Esophagus muscularis mucosa (tissue), 4 donors: ENCODE results near the gene SUPT4H1. TPM values are rescaled to one million over a fixed set of nuclear protein-coding genes. Genes with fewer than 3 reads are reported as not detected.

Experiments
- DNase-seq: peaks from one replicate; pipeline ENCODE4 v3.0.0-alpha.2; 2017; ENCODE audit errors: extremely low spot score
- H3K27ac ChIP-seq, 4 donors: fragments of 200-600 bp; sonication (generic); replicated peaks in 1 of 4; 1 replicate in 3 of 4; 2 replicates in 1 of 4; pipeline ENCODE4 v1.5.1; 2016 to 2019; ENCODE audit warnings: mild to moderate bottlenecking in 1 of 4
- H3K27me3 ChIP-seq, 4 donors: fragments of 200-600 bp; sonication (generic); one replicate each; pipeline versions ENCODE4 v1.5.1 to v1.6.0; 2016 to 2019
- H3K36me3 ChIP-seq, 4 donors: fragments of 200-600 bp; sonication (generic); one replicate each; pipeline ENCODE4 v1.5.1; 2016 to 2019
- H3K4me1 ChIP-seq, 4 donors: fragments of 200-600 bp; sonication (generic); one replicate each; pipeline ENCODE4 v1.5.1; 2016 to 2019
- H3K4me3 ChIP-seq, 4 donors: fragments of 200-600 bp; sonication (generic); 1 replicate in 2 of 4; 2 replicates in 2 of 4; pipeline ENCODE4 v1.5.1; 2016 to 2019; ENCODE audit warnings: mild to moderate bottlenecking in 4 of 4, moderate library complexity in 1 of 4
- H3K9me3 ChIP-seq, 4 donors: fragments of 200-600 bp; sonication (generic); 1 replicate in 3 of 4; 2 replicates in 1 of 4; pipeline ENCODE4 v1.5.1; 2016 to 2019
- EP300 ChIP-seq: sonication (generic); formaldehyde crosslinking; IDR thresholded peaks from one replicate; pipeline ENCODE4 v1.6.1; 2017; ENCODE audit warnings: antibody characterized with exemption
- POLR2A ChIP-seq: fragments of 450-650 bp; IDR thresholded peaks from one replicate; pipeline ENCODE4 v1.6.1; 2017; ENCODE audit warnings: antibody characterized with exemption, moderate library complexity, mild to moderate bottlenecking, low read depth
- POLR2AphosphoS5 ChIP-seq, 2 donors: sonication (generic); formaldehyde crosslinking; IDR thresholded peaks; one replicate each; pipeline ENCODE4 v1.6.1; 2017; ENCODE audit warnings: antibody characterized with exemption in 2 of 2
- WGBS: methylation state at CpG from one replicate; pipeline ENCODE4 v1.1.5; 2018; 5-methylcytosine and 5-hydroxymethylcytosine counted together
- intact Hi-C: fragments of 100-400 bp; cut with DNase I; formaldehyde crosslinking; loops from one replicate; pipeline ENCODE4 v1.15.1; 2023
- total RNA-seq, 4 donors: library from RNA; depleted of rRNA; stranded (reverse); fragments of >200 nt; gene quantifications; one replicate each; pipeline versions ENCODE4 v1.1.0 to v1.2.1, GENCODE V29; 2016
- TF ChIP-seq, protein P1 (sequence below), 3 experiments: fragments of 200-600 bp in 2 of 3; fragments of 450-650 bp in 1 of 3; sonication (generic) in 2 of 3; IDR thresholded peaks; one replicate each; pipeline ENCODE4 v1.5.1; 2017 to 2019; ENCODE audit warnings: antibody characterized with exemption in 3 of 3, mild to moderate bottlenecking in 2 of 3, moderate library complexity in 1 of 3

The SUPT4H1 gene
- total RNA-seq, 4 donors from 2014 or later, result 35.3 to 59.6 (median 47.0) TPM

DNA sequence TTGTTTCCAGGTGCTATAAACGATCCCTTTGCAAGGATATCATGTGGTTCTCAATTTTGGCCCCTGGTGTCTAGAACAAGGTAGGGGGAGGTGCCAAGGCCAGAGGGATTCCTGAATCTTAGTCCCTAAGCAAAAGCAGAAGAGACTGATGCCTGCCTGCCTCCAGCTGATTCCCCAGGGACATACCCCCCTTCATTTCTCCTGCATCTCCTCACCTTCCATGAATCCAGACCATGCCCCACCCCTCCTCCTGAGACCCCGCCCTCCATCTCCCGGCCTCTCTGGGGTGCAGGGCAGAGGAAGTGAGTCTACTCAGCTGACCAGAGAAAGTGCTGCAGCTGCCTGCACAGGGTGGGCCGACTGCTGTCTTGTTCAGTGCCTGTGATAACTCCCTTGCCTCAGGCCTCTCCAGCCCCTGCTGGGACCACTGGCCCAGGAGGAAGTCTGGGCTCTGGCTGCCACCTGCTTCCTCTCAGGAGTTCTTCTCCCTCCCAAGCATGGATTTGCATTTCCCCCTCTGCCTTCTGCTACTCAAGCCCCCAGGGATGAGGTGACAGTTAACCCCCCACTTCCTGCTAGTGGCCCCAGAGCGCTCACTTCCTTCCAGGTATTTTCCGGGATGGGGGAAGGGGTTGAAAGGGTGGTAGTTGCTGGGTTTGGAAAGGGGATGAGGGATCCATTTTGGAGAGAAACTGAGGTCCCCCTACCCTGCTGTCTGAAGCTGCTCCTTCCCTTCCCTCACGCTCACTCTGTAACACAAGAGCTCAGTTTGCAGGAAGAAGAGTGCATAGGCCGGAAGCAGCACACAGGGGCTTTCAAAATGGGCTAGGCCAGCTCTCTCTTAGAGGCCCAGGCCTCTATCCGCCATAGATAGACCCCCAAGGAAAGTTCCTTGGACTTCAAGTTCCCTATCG, 12.9 kb downstream of the SUPT4H1 start:
- Histone ChIP-seq H3K27ac (peak overlapping the region; percentile 71 to 84 (median 74)), H3K36me3 (peaks cover 0 to 11% (median 7%) of the 10 kb centered on the region in 4 donors), H3K4me3 (peak overlapping the region; percentile 6 to 26 (median 12)), H3K27me3 (peaks cover 0 to 11% (median 2%) of the 10 kb centered on the region in 4 donors), H3K9me3 (no peaks in the 10 kb centered on the region), H3K4me1 (peaks cover 6 to 53% (median 44%) of the 10 kb centered on the region in 4 donors)
- TF ChIP-seq, protein P1, sequence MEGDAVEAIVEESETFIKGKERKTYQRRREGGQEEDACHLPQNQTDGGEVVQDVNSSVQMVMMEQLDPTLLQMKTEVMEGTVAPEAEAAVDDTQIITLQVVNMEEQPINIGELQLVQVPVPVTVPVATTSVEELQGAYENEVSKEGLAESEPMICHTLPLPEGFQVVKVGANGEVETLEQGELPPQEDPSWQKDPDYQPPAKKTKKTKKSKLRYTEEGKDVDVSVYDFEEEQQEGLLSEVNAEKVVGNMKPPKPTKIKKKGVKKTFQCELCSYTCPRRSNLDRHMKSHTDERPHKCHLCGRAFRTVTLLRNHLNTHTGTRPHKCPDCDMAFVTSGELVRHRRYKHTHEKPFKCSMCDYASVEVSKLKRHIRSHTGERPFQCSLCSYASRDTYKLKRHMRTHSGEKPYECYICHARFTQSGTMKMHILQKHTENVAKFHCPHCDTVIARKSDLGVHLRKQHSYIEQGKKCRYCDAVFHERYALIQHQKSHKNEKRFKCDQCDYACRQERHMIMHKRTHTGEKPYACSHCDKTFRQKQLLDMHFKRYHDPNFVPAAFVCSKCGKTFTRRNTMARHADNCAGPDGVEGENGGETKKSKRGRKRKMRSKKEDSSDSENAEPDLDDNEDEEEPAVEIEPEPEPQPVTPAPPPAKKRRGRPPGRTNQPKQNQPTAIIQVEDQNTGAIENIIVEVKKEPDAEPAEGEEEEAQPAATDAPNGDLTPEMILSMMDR (IDR thresholded peaks at IDR 0.05), result no peak
- no peak for TF ChIP-seq POLR2A
- no peak for TF ChIP-seq EP300
- TF ChIP-seq POLR2AphosphoS5 (IDR thresholded peaks at IDR 0.05), result peak; percentile 46
- intact Hi-C loops, result no loop called here
- DNase-seq, result no peak
- WGBS, result 44% methylated on average over 9 of the region's 10 CpGs

DNA sequence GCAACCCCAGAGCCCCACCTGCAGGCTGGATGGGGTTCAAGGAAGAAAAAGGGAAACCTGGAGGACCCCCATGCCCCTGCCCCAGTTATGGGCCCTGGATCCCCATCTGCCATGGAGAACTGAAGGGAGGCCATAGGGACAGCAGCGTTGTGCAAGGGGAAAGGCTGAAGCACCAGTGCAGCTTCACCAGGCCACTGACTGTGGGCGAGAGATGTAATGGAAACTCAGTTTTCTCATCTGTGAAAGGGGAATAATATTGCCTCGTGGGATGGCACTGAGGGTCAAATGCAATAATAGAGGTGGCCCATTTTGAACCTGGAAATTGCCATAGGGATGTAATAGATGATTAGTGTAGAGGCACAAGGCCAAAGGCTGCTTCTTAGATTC, 13.6 kb downstream of the SUPT4H1 start:
- no peak for DNase-seq
- 74% methylated on average over 3 of the region's 3 CpGs for WGBS
- Histone ChIP-seq H3K27me3 (peaks cover 0 to 11% (median 2%) of the 10 kb centered on the region in 4 donors), H3K9me3 (no peaks in the 10 kb centered on the region), H3K36me3 (peaks cover 0 to 5% (median under 1%) of the 10 kb centered on the region in 4 donors), H3K27ac (peak overlapping the region; percentile 71 to 84 (median 74)), H3K4me3 (peak overlapping the region in 2 of 4 donors; percentile 8 to 28), H3K4me1 (peaks cover 6 to 52% (median 44%) of the 10 kb centered on the region in 4 donors)
- no peak for TF ChIP-seq EP300
- TF ChIP-seq POLR2AphosphoS5 (IDR thresholded peaks at IDR 0.05), result no peak
- TF ChIP-seq, protein P1 (IDR thresholded peaks at IDR 0.05), result no peak
- TF ChIP-seq POLR2A, result no peak
- intact Hi-C loops, result no loop called here

DNA sequence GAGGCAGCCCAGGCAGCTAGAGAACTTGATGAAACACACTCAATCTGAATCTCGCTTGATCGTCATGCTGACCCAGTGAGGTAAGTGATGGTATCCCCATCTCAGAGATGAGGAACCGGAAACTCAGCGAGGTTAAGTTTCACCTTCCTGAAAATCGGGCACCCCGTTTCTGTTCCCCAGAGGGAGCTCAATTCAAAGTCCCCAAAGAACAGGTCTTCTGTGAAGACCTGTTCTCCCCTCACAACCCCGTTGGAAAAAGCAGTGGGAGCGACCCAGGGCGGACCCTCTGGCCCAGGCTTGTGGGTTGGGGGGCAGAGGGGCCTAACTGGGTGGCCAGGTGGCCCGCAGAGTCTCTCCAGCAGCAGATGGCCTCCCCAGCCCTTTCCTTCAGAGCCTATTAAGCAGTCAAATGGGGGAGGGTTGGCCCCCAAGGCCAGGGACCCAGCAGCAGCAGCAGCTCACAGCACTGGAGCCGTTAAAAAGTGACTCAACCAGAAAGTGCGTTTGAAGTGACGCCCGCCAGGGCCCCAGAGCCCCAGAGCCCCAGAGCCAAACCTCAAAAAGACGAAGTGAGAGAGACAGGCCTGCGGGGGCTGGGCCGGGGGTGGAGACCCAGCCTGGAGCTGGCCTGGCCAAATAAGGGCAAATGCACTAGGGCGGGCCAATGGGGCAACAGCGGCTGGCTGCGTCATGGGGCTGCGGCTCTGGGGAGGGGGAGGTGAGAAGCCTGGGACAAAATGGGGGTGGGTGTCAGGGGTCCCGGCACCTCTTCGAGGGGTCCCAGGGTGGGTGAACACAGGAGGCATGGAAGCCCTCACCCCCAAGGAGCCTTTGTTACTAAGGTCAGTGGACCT, 14.2 kb downstream of the SUPT4H1 start:
- Histone ChIP-seq H3K27ac (peak overlapping the region; percentile 71 to 84 (median 74)), H3K4me3 (peak overlapping the region in 3 of 4 donors; percentile 8 to 34 (median 28)), H3K9me3 (no peaks in the 10 kb centered on the region), H3K36me3 (no peaks in the 10 kb centered on the region), H3K27me3 (peaks cover 0 to 16% (median 2%) of the 10 kb centered on the region in 4 donors), H3K4me1 (peaks cover 6 to 52% (median 44%) of the 10 kb centered on the region in 4 donors)
- WGBS, result 30% methylated on average over 17 of the region's 23 CpGs
- intact Hi-C loops, result no loop called here
- DNase-seq, result no peak
- peak; percentile 20 for TF ChIP-seq POLR2A
- TF ChIP-seq EP300, result no peak
- peak; percentile 38 to 65 for TF ChIP-seq POLR2AphosphoS5 (IDR thresholded peaks at IDR 0.05)
- TF ChIP-seq, protein P1 (IDR thresholded peaks at IDR 0.05), result no peak

DNA sequence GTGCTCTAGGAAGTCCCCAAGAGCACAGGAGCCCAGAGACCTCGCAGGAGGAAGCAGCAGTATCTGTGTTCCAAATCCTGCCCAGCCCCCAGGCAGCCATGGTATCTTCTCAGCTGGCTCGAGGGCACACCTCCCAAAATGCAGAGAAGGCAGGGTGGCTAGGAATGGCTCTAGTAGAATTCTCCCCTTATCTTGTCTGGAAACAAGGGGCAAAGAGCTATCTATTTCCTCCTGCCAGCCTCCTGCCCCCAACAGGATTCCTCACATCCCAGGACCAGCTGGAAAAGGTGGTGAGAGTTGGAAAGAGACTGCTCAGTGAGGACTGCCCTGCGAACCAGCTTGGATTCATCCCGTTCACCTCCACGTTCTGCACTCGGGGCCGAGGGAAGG, 14.8 kb downstream of the SUPT4H1 start:
- 50% methylated on average over 7 of the region's 7 CpGs for WGBS
- Histone ChIP-seq H3K4me1 (peaks cover 6 to 52% (median 44%) of the 10 kb centered on the region in 4 donors), H3K27me3 (peaks cover 0 to 22% (median 2%) of the 10 kb centered on the region in 4 donors), H3K27ac (peak overlapping the region; percentile 71 to 84 (median 74)), H3K4me3 (peak overlapping the region in 1 of 4 donors; percentile 34), H3K9me3 (no peaks in the 10 kb centered on the region), H3K36me3 (no peaks in the 10 kb centered on the region)
- TF ChIP-seq EP300, result no peak
- TF ChIP-seq POLR2A, result no peak
- no peak for TF ChIP-seq POLR2AphosphoS5 (IDR thresholded peaks at IDR 0.05)
- TF ChIP-seq, protein P1 (IDR thresholded peaks at IDR 0.05), result no peak
- intact Hi-C loops, result no loop called here
- DNase-seq, result no peak
